Hair follicular keratinocyte (primary cell): ENCODE data around the gene FNIP1. TPM values are rescaled to one million over a fixed set of nuclear protein-coding genes. Genes with fewer than 3 reads are reported as not detected.

ENCODE experiments used
- total RNA-seq: library from RNA; depleted of rRNA; stranded (reverse); fragments of >200 nt; gene quantifications from 2 replicates; pipeline ENCODE4 v1.2.3, GENCODE V29; 2015

The FNIP1 gene
- 10.6 and 14.6 TPM in 2 replicates for total RNA-seq

DNA sequence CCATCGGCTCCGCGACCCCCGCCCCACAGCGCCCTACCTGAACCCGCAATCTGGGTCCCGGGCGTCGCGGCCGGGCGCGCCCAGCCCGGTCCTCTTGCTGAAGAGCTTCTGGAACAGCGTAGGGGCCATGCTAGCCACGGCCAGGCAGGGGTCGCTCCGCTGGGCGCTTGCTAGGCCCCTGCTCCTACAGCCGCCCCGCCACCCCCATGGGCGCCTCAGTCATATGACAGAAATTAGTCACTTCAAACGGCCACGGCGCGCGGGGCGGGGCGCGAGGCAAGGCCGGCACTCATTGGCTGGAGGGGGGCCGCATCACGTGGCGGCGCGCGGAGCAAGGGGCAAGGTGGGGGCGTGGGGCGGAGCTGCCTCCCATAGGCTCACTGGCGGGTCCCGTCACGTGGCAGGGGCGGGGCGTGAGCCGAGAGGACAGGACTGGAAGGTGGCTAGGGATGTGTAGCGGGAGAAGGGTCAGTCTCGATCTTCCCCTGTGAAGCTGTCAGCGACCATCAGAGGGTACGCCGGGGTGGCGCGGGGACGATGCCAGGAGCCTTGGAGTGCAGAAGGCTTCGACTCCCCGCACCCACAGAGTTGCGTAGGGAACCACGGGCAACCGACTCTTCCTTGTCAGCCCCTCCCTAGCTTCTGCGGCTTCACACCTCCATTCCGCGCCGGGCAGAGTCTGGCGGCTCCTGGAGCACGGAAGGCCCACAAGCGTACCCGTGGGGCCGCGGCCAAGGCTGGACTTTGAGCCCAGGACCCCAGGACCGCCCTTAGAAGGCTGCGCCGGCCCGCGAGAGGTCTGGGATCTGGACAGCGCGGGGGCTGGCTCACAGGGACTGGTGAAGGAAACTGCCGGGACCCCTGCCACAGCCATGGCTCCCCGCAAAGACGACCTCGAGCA lies at the start of gene FNIP1:
FNIP1 (minus strand) TSS at position 225 of the 901 bp plus-strand sequence; CDS start at position 129, 96 bp downstream.

DNA sequence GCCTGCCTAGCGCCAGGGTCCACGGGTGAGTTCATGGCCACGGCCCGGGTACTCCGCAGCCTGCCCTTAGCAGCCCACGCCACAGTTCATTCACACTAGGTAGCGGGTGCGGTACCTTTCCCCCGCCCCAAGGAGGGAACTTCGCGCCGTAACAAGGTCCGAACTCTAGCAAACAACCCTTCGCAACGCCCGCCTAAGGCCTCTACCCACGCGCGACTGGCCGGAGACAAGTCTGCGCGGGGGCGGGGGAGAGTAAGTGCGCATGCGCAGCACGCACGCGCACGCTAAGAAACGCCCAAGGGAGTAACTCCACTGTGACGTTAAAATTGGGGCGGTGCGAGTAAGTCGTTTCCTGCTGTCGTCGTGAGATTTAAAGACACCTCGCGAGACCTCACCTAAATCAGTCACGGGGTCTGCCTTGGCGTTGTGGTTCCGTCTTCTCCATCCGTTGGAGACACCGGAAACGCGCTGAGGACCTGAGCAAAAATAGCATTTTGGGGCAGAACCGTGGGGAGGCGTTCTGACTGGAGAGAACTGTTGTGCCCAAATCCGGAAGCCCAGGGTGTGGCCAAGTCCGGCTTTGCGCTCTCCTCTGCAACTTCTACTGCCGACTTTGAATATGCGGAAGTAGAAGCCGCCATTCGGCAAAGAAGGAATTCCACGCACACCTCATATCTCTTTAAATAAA lies 161.7 kb downstream of the FNIP1 start, which contains the start of gene RAPGEF6:
RAPGEF6 (minus strand) TSS at position 234 of the 688 bp plus-strand sequence; CDS start at position 35, 199 bp downstream.

Other genes starting within 250 kb of the FNIP1 start
- 5.2 and 5.3 TPM in 2 replicates for gene RAPGEF6, start 161.8 kb downstream of the FNIP1 start, total RNA-seq
- gene MEIKIN, start 148.6 kb upstream of the FNIP1 start, total RNA-seq = not detected in 2 replicates
- gene ACSL6, start 214.6 kb upstream of the FNIP1 start, total RNA-seq = 0.39 TPM in 1 of 2 replicates, not detected in the other